ENCODE data around the gene OR7A5. TPM values are rescaled to one million over a fixed set of nuclear protein-coding genes. Genes with fewer than 3 reads are reported as not detected.

OR7A5 gene
- total RNA-seq, 4 donors from 2014 or later = not detected

- no peak for TF ChIP-seq CTCF (IDR thresholded peaks at IDR 0.05; ENCODE audit: low read depth)
These were observed 2.4 kb upstream of the OR7A5 start for GRCh38 chr19:14837391-14837790.

- no peak for TF ChIP-seq CTCF (IDR thresholded peaks at IDR 0.05; ENCODE audit: low read depth)
These were observed 4.3 kb downstream of the OR7A5 start for GRCh38 chr19:14830702-14831101.

- TF ChIP-seq CTCF (IDR thresholded peaks at IDR 0.05; ENCODE audit: low read depth) = no peak
These were observed 9.0 kb downstream of the OR7A5 start for GRCh38 chr19:14826006-14826405.

- TF ChIP-seq CTCF (IDR thresholded peaks at IDR 0.05; ENCODE audit: low read depth) = no peak
These were observed 13.0 kb downstream of the OR7A5 start for GRCh38 chr19:14821937-14822336.

- TF ChIP-seq CTCF (IDR thresholded peaks at IDR 0.05; ENCODE audit: low read depth) = no peak
These were observed 16.4 kb downstream of the OR7A5 start for GRCh38 chr19:14818588-14818987.

- no peak for TF ChIP-seq CTCF (IDR thresholded peaks at IDR 0.05; ENCODE audit: low read depth)
These were observed 17.9 kb downstream of the OR7A5 start for GRCh38 chr19:14817052-14817451.

GRCh38 chr19:14814982-14815652 lies 19.9 kb downstream of the OR7A5 start:
- no peak for TF ChIP-seq CTCF (IDR thresholded peaks at IDR 0.05; ENCODE audit: low read depth)
